H1 (cell line): Measurements from ENCODE around the gene TSPAN15. TPM values are rescaled to one million over a fixed set of nuclear protein-coding genes. Genes with fewer than 3 reads are reported as not detected.

Experiments used
- CTCF ChIA-PET: fragments of 300-600 bp; sonication (Branson Sonifier 250); formaldehyde crosslinking; loops from one replicate; lab custom pipeline; 2021; ENCODE audit not compliant: partially characterized antibody; lab: Charles Lee
- POLR2A ChIA-PET: fragments of 300-600 bp; sonication (Branson Sonifier 250); formaldehyde crosslinking; loops from one replicate; lab custom pipeline; 2021; ENCODE audit warnings: inconsistent platforms; ENCODE audit not compliant: partially characterized antibody; lab: Charles Lee
- DNase-seq, 2 experiments: peaks; one replicate each; pipeline versions ENCODE4 v3.0.0 to v3.0.0-alpha.2; 2010 to 2022; ENCODE audit warnings: low spot score in 2 of 2, low read depth in 1 of 2, mixed read lengths in 1 of 2
- FAIRE-seq: peaks from 2 replicates; lab custom pipeline; 2011; peaks lifted over from hg19 to GRCh38; lab: Jason Lieb, UNC
- H2AFZ ChIP-seq: 2 replicates; pipeline ENCODE4 v1.8.1; 2012; ENCODE audit warnings: low read length, inconsistent platforms
- H2AK5ac ChIP-seq: 2 replicates; pipeline ENCODE4 v1.6.1; 2013; ENCODE audit warnings: low read depth, low read length
- H2BK120ac ChIP-seq: replicated peaks from 2 replicates; pipeline ENCODE3; 2013; ENCODE audit warnings: low read depth, low read length, inconsistent platforms
- H2BK12ac ChIP-seq: 2 replicates; pipeline ENCODE4 v1.6.1; 2013; ENCODE audit warnings: low read depth, low read length
- H2BK15ac ChIP-seq: 2 replicates; pipeline ENCODE4 v1.6.1; 2013; ENCODE audit warnings: low read length
- H2BK20ac ChIP-seq: 2 replicates; pipeline ENCODE4 v1.6.1; 2013; ENCODE audit warnings: low read length
- H2BK5ac ChIP-seq: 2 replicates; pipeline ENCODE4 v1.6.1; 2013; ENCODE audit warnings: low read depth, low read length
- H3K14ac ChIP-seq: 2 replicates; pipeline ENCODE4 v1.6.1; 2013; ENCODE audit warnings: inconsistent platforms; ENCODE audit not compliant: insufficient read length
- H3K18ac ChIP-seq: 2 replicates; pipeline ENCODE4 v1.6.1; 2013; ENCODE audit warnings: low read length; ENCODE audit errors: extremely low read depth
- H3K23ac ChIP-seq: 2 replicates; pipeline ENCODE4 v1.6.1; 2013; ENCODE audit warnings: inconsistent platforms; ENCODE audit not compliant: insufficient read length
- H3K23me2 ChIP-seq: 2 replicates; pipeline ENCODE4 v1.6.1; 2013; ENCODE audit warnings: low read depth, low read length
- H3K27ac ChIP-seq: 2 replicates; pipeline ENCODE4 v1.6.1; 2011; ENCODE audit warnings: low read depth, low read length, inconsistent platforms
- H3K27me3 ChIP-seq, 4 experiments: replicated peaks in 1 of 4; 1 replicate in 1 of 4; 2 replicates in 3 of 4; pipeline versions ENCODE4 v1.6.1 to v1.8.1; 2011 to 2013; ENCODE audit warnings: low read length in 3 of 4, mild to moderate bottlenecking in 3 of 4, inconsistent platforms in 2 of 4, mixed read lengths in 2 of 4, moderate library complexity in 1 of 4; ENCODE audit not compliant: control insufficient read depth in 3 of 4, insufficient read depth in 3 of 4; ENCODE audit errors: extremely low read depth in 1 of 4
- H3K36me3 ChIP-seq, 4 experiments: 2 replicates each; pipeline versions ENCODE4 v1.6.1 to v1.8.1; 2011 to 2013; ENCODE audit warnings: mild to moderate bottlenecking in 4 of 4, low read length in 3 of 4, moderate library complexity in 2 of 4, control low read depth in 1 of 4, inconsistent platforms in 1 of 4; ENCODE audit not compliant: insufficient read depth in 4 of 4, control insufficient read depth in 2 of 4
- H3K4ac ChIP-seq: replicated peaks from 2 replicates; pipeline ENCODE3; 2013; ENCODE audit warnings: low read length, low read depth, mixed read lengths, inconsistent platforms; ENCODE audit not compliant: insufficient read length
- H3K4me1 ChIP-seq, 4 experiments: replicated peaks in 1 of 4; 1 replicate in 1 of 4; 2 replicates in 3 of 4; pipeline versions ENCODE4 v1.6.1 to v1.8.1; 2011 to 2013; ENCODE audit warnings: low read length in 3 of 4, inconsistent platforms in 2 of 4, mixed read lengths in 1 of 4; ENCODE audit not compliant: insufficient read depth in 4 of 4, control insufficient read depth in 3 of 4
- H3K4me2 ChIP-seq, 2 experiments: 2 replicates each; pipeline versions ENCODE4 v1.6.1 to v1.8.1; 2011 to 2013; ENCODE audit warnings: low read depth in 2 of 2, low read length in 2 of 2, control low read depth in 1 of 2, inconsistent platforms in 1 of 2, mild to moderate bottlenecking in 1 of 2; ENCODE audit not compliant: insufficient read depth in 1 of 2
- H3K4me3 ChIP-seq, 4 experiments: fragments of 200-600, 300-600 bp in 1 of 4; sonication (generic), shearing (Covaris generic), sonication (Bioruptor Twin) in 1 of 4; 2 replicates each; pipeline versions ENCODE4 v1.5.1 to v1.8.1; 2011 to 2016; ENCODE audit warnings: low read length in 4 of 4, low read depth in 3 of 4, control low read depth in 2 of 4, inconsistent platforms in 2 of 4, mild to moderate bottlenecking in 2 of 4, mixed read lengths in 1 of 4, moderate library complexity in 1 of 4; ENCODE audit not compliant: insufficient read depth in 2 of 4; ENCODE audit errors: extremely low read depth in 1 of 4
- H3K56ac ChIP-seq: replicated peaks from 2 replicates; pipeline ENCODE3; 2013; ENCODE audit warnings: low read depth, mild to moderate bottlenecking, mixed read lengths, low read length, inconsistent platforms; ENCODE audit not compliant: insufficient read length
- H3K79me1 ChIP-seq: 2 replicates; pipeline ENCODE4 v1.6.1; 2013; ENCODE audit warnings: low read depth, low read length, control low read depth
- H3K79me2 ChIP-seq, 2 experiments: 2 replicates each; pipeline versions ENCODE4 v1.6.1 to v1.8.1; 2012 to 2013; ENCODE audit warnings: low read length in 2 of 2, mild to moderate bottlenecking in 2 of 2, inconsistent platforms in 1 of 2; ENCODE audit not compliant: insufficient read depth in 2 of 2, control insufficient read depth in 1 of 2
- H3K9ac ChIP-seq, 4 experiments: replicated peaks in 1 of 4; 1 replicate in 1 of 4; 2 replicates in 3 of 4; pipeline versions ENCODE4 v1.6.1 to v1.8.1; 2011 to 2013; ENCODE audit warnings: low read depth in 3 of 4, low read length in 3 of 4, control low read depth in 2 of 4, mild to moderate bottlenecking in 2 of 4, moderate library complexity in 2 of 4, inconsistent platforms in 1 of 4; ENCODE audit errors: extremely low read depth in 1 of 4
- H3K9me3 ChIP-seq, 2 experiments: 2 replicates each; pipeline versions ENCODE4 v1.6.1 to v1.8.1; 2012 to 2013; ENCODE audit warnings: mild to moderate bottlenecking in 2 of 2, moderate library complexity in 2 of 2, control low read depth in 1 of 2, inconsistent platforms in 1 of 2, low read depth in 1 of 2, low read length in 1 of 2, mixed read lengths in 1 of 2; ENCODE audit not compliant: insufficient read depth in 2 of 2
- H4K20me1 ChIP-seq, 2 experiments: replicated peaks in 1 of 2; 2 replicates each; pipeline versions ENCODE3 to v1.8.1; 2011 to 2013; ENCODE audit warnings: inconsistent platforms in 2 of 2, low read length in 2 of 2, mild to moderate bottlenecking in 1 of 2; ENCODE audit not compliant: insufficient read depth in 2 of 2, control insufficient read depth in 1 of 2
- H4K5ac ChIP-seq: 2 replicates; pipeline ENCODE4 v1.6.1; 2013; ENCODE audit warnings: low read length, low read depth, mixed read lengths, inconsistent platforms; ENCODE audit not compliant: insufficient read length
- H4K8ac ChIP-seq: 2 replicates; pipeline ENCODE4 v1.8.0; 2013; ENCODE audit warnings: mild to moderate bottlenecking, moderate library complexity, low read length, inconsistent platforms; ENCODE audit not compliant: insufficient read depth; ENCODE audit errors: extremely low read depth
- H4K91ac ChIP-seq: replicated peaks from 2 replicates; pipeline ENCODE3; 2013; ENCODE audit warnings: low read length, mixed read lengths, inconsistent platforms; ENCODE audit not compliant: insufficient read length
- ASH2L ChIP-seq: fragments of 200-600, 300-600 bp; sonication (generic); IDR thresholded peaks from one replicate; pipeline ENCODE4 v1.7.1; 2017; ENCODE audit warnings: low read length
- BRCA1 ChIP-seq: IDR thresholded peaks from 2 replicates; pipeline ENCODE4 v1.6.1; 2012; ENCODE audit warnings: low read depth, low read length, improper control_type of control experiment
- CBX5 ChIP-seq: fragments of 300-800, 300-1000 bp; sonication (generic); IDR thresholded peaks from 2 replicates; pipeline ENCODE4 v1.7.1; 2016; ENCODE audit warnings: antibody characterized with exemption, low read length, low read depth
- E2F6 ChIP-seq: IDR thresholded peaks from 2 replicates; pipeline ENCODE4 v1.6.1; 2012; ENCODE audit warnings: inconsistent platforms
- NRF1 ChIP-seq: IDR thresholded peaks from 2 replicates; pipeline ENCODE4 v1.6.1; 2011; ENCODE audit warnings: mild to moderate bottlenecking, low read depth, low read length, improper control_type of control experiment
- POU5F1 ChIP-seq: IDR thresholded peaks from 2 replicates; pipeline ENCODE4 v1.6.1; 2011; ENCODE audit warnings: low read depth, mild to moderate bottlenecking, low read length, moderate library complexity
- RAD21 ChIP-seq, 2 experiments: IDR thresholded peaks in 1 of 2; conservative IDR thresholded peaks in 1 of 2; 2 replicates each; pipeline ENCODE4 v1.6.1; 2011; ENCODE audit warnings: low read depth in 2 of 2, low read length in 2 of 2, improper control_type of control experiment in 1 of 2, inconsistent platforms in 1 of 2, mild to moderate bottlenecking in 1 of 2, moderate library complexity in 1 of 2
- RBBP5 ChIP-seq: IDR thresholded peaks from 2 replicates; pipeline ENCODE4 v1.7.1; 2012; ENCODE audit warnings: low read depth, mild to moderate bottlenecking, inconsistent platforms, low read length, moderate library complexity, borderline replicate concordance
- RFX5 ChIP-seq: IDR thresholded peaks from 2 replicates; pipeline ENCODE4 v1.6.1; 2011; ENCODE audit warnings: low read depth, low read length, improper control_type of control experiment, borderline replicate concordance
- WGBS, 2 experiments: shearing (Covaris generic) in 1 of 2; methylation state at CpG; one replicate each; pipeline versions ENCODE4 v1.1.6 to v1.1.7; 2013 to 2015; ENCODE audit warnings: low lambda C conversion rate in 2 of 2, mixed read lengths in 2 of 2, inconsistent platforms in 1 of 2, low coverage in 1 of 2, missing lambda C conversion rate in 1 of 2; ENCODE audit not compliant: insufficient replicate concordance in 2 of 2, insufficient coverage in 1 of 2, insufficient read length in 1 of 2; ENCODE audit errors: extremely low coverage in 1 of 2, missing lambda C conversion rate in 1 of 2; 5-methylcytosine and 5-hydroxymethylcytosine counted together
- polyA plus RNA-seq, 7 experiments: library from polyadenylated mRNA; depleted of rRNA in 3 of 7; stranded (reverse) in 5 of 7; unstranded in 2 of 7; fragments of >200 nt in 5 of 7; fragments of 200-250 nt in 2 of 7; gene quantifications; 1 replicate in 5 of 7; 2 replicates in 1 of 7; 4 replicates in 1 of 7; pipeline versions ENCODE4 v1.2.1 to v1.2.3, GENCODE V29; 2011 to 2013; ENCODE audit warnings: missing spikeins in 2 of 7, mixed read lengths in 2 of 7
- total RNA-seq: library from RNA; stranded (reverse); fragmentation: NEBNext Ultra II Directional; extraction: Animal tissue kit (Norgen Biotek cat#: 25700); gene quantifications from 2 replicates; pipeline ENCODE4 v1.2.1, GENCODE V29; 2021

The TSPAN15 gene
- total and polyA plus RNA-seq, 2 of the 8 experiments (the other 6 are each of a cell fraction or from before 2014, with no cell fraction given): 9.7 to 20.0 TPM

- H2BK5ac ChIP-seq: no peak overlapping the region
- no peak overlapping the region for H3K56ac ChIP-seq
- H2BK15ac ChIP-seq: no peak overlapping the region
- H3K14ac ChIP-seq: no peak overlapping the region
- no peak overlapping the region for H4K5ac ChIP-seq
- CTCF ChIA-PET: interaction anchor here (1.9 kb wide), 1 partner anchor 10 kb away, joined by 8 read pairs; no protein-coding TSS in a partner anchor
- no peaks in the 10 kb centered on the region for H3K23me2 ChIP-seq
- no peaks in the 10 kb centered on the region for H3K79me2 ChIP-seq
- H2AK5ac ChIP-seq: no peak overlapping the region
- no peaks in the 10 kb centered on the region for H3K79me1 ChIP-seq
- H3K9me3 ChIP-seq: no peaks in the 10 kb centered on the region
- peaks cover 0 to 2% of the 10 kb centered on the region in 2 experiments for H4K20me1 ChIP-seq
- no peak overlapping the region for H2BK20ac ChIP-seq
- H2BK12ac ChIP-seq: no peak overlapping the region
- POLR2A ChIA-PET: no interaction called here
- no peaks in the 10 kb centered on the region for H3K36me3 ChIP-seq
- H3K4me2 ChIP-seq: no peak overlapping the region
- no peaks in the 10 kb centered on the region for H3K4me1 ChIP-seq
- no peak overlapping the region for H3K18ac ChIP-seq
- no peak for TF ChIP-seq RAD21 (IDR thresholded peaks at IDR 0.05 in 1 of 2, conservative IDR thresholded peaks at IDR 0.05 in 1 of 2; ENCODE audit: low read depth in 2 of 2, low read length in 2 of 2)
- TF ChIP-seq E2F6: no peak
- TF ChIP-seq RFX5: no peak
- TF ChIP-seq BRCA1: no peak
- no peak for TF ChIP-seq CBX5
- TF ChIP-seq POU5F1: no peak
- TF ChIP-seq ASH2L: no peak
- no peak for TF ChIP-seq RBBP5
- no peak for TF ChIP-seq NRF1
- H3K27me3 ChIP-seq: no peaks in the 10 kb centered on the region
- H4K91ac ChIP-seq: no peak overlapping the region
- H2BK120ac ChIP-seq: no peak overlapping the region
- no peak overlapping the region for H3K9ac ChIP-seq
- FAIRE-seq (no peak), DNase-seq (no peak)
- no peak overlapping the region for H3K23ac ChIP-seq
- H4K8ac ChIP-seq: no peak overlapping the region
- H2AFZ ChIP-seq: no peak overlapping the region
- no peak overlapping the region for H3K27ac ChIP-seq
- no peak overlapping the region for H3K4ac ChIP-seq
- H3K4me3 ChIP-seq: no peak overlapping the region
- 92% methylated on average over 8 of the region's 8 CpGs; no CpG with 5 or more reads in 1 of the 2 experiments for WGBS, 2 experiments
These were observed 8.0 kb downstream of the TSPAN15 start for GRCh38 chr10:69459101-69459790.
